Activated CD4-positive, alpha-beta T cell treated with anti-CD3 and anti-CD28 coated beads, Interleukin-2, Interleukin-6, amounts not matched to agents 100 ng/mL and 50 ng/mL, durations not matched to agents 16 hours and 8 hours (primary cell): ENCODE results near the gene BRCA1.
A peak's percentile ranks its signal among the peaks of the same experiment; 100 is the strongest.
"Not testable (repeated sequence)": the region's sequence is repeated elsewhere in the genome, so short reads cannot be mapped to it uniquely, and the experiment has no call there.

Experiments
- DNase-seq: peaks from one replicate; pipeline ENCODE4 v3.0.0-alpha.2; 2020

Gene BRCA1

DNA sequence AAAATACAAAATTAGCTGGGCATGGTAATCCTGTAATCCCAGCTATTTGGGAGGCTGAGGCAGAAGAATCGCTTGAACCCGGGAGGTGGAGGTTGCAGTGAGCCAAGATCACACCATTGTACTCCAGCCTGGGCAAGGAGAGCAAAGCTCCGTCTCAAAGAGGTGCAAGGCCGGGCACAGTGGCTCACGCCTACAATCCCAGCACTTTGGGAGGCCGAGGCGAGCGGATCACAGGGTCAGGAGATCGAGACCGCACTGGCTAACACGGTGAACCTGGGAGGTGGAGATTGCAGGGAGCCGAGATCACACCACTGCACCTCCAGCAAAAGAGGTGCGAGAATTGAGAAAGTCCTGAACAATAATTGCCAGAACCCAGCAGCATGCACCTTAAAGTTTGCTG lies 124.3 kb downstream of the BRCA1 start:
- DNase-seq = not testable (repeated sequence)

- DNase-seq = no peak
These were observed 126.1 kb downstream of the BRCA1 start for GRCh38 chr17:42999003-42999525.

GRCh38 chr17:42997984-42998938 lies 126.9 kb downstream of the BRCA1 start, which contains the start of gene RPL27:
Gene RPL27 (plus strand): TSS chr17:42998419. CDS start chr17:42998751, 332 bp downstream.
- peak; percentile 99 for DNase-seq

GRCh38 chr17:42997390-42997983 lies 127.7 kb downstream of the BRCA1 start:
- no peak for DNase-seq
